ENCODE results near the gene KRR1.
"Not testable (repeated sequence)": the region's sequence is repeated elsewhere in the genome, so short reads cannot be mapped to it uniquely, and the experiment has no call there.

Gene KRR1

GRCh38 chr12:75443709-75444108 is 67.7 kb downstream of the KRR1 start:
- no peak for TF ChIP-seq CTCF (IDR thresholded peaks at IDR 0.05; ENCODE audit: low read depth, low read length)
- H3K4me3 ChIP-seq (ENCODE audit: low read depth, low read length), result no peak overlapping the region

GRCh38 chr12:75442454-75442853 is 69.0 kb downstream of the KRR1 start:
- not testable (repeated sequence) for H3K4me3 ChIP-seq (ENCODE audit: low read depth, low read length)

- not testable (repeated sequence) for H3K4me3 ChIP-seq (ENCODE audit: low read depth, low read length)
Observed at GRCh38 chr12:75441687-75442449, 69.5 kb downstream of the KRR1 start.
